Measurements from ENCODE around the gene SNAP23.
A peak's percentile ranks its signal among the peaks of the same experiment; 100 is the strongest.

The SNAP23 gene

GRCh38 chr15:42457445-42458442 is 37.7 kb upstream of the SNAP23 start:
- H3K4me1 ChIP-seq = no peaks in the 10 kb centered on the region
- TF ChIP-seq CTCF (IDR thresholded peaks at IDR 0.05) = no peak

GRCh38 chr15:42461261-42461660 is 34.2 kb upstream of the SNAP23 start:
- no peaks in the 10 kb centered on the region for H3K27me3 ChIP-seq (ENCODE audit: control insufficient read depth, insufficient read depth, low read length)
- H3K79me2 ChIP-seq = peaks cover 3% of the 10 kb centered on the region
- no peak overlapping the region for H3K4me2 ChIP-seq (ENCODE audit: low read length)
- no peak overlapping the region for H3K4me3 ChIP-seq (ENCODE audit: low read depth, low read length)
- TF ChIP-seq CTCF (IDR thresholded peaks at IDR 0.05) = no peak
- no peaks in the 10 kb centered on the region for H3K9me3 ChIP-seq (ENCODE audit: control insufficient read depth, low read length)
- H3K36me3 ChIP-seq (ENCODE audit: control insufficient read depth, insufficient read depth, low read length) = no peaks in the 10 kb centered on the region
- H3K9ac ChIP-seq = no peak overlapping the region
- H3K4me1 ChIP-seq = no peaks in the 10 kb centered on the region
- no peak overlapping the region for H2AFZ ChIP-seq
- no peak overlapping the region for H3K27ac ChIP-seq

More at GRCh38 chr15:42457445-42458442, 37.7 kb upstream of the SNAP23 start:
- Histone ChIP-seq H3K27me3 (ENCODE audit: control insufficient read depth, insufficient read depth, low read length) (no peaks in the 10 kb centered on the region), H3K4me2 (ENCODE audit: low read length) (peak overlapping the region; percentile 19), H3K27ac (peak overlapping the region; percentile 54), H3K36me3 (ENCODE audit: control insufficient read depth, insufficient read depth, low read length) (no peaks in the 10 kb centered on the region), H3K9ac (no peak overlapping the region), H3K4me3 (ENCODE audit: low read depth, low read length) (no peak overlapping the region), H3K9me3 (ENCODE audit: control insufficient read depth, low read length) (no peaks in the 10 kb centered on the region), H3K79me2 (peaks cover 3% of the 10 kb centered on the region), H2AFZ (peak overlapping the region; percentile 1)

- Histone ChIP-seq H3K27me3 (ENCODE audit: control insufficient read depth, insufficient read depth, low read length) (no peaks in the 10 kb centered on the region), H3K9me3 (ENCODE audit: control insufficient read depth, low read length) (no peaks in the 10 kb centered on the region), H3K27ac (no peak overlapping the region), H3K79me2 (peaks cover 3% of the 10 kb centered on the region), H3K36me3 (ENCODE audit: control insufficient read depth, insufficient read depth, low read length) (no peaks in the 10 kb centered on the region), H3K4me1 (no peaks in the 10 kb centered on the region), H3K4me2 (ENCODE audit: low read length) (no peak overlapping the region), H3K4me3 (ENCODE audit: low read depth, low read length) (no peak overlapping the region), H2AFZ (no peak overlapping the region), H3K9ac (no peak overlapping the region)
- TF ChIP-seq CTCF (IDR thresholded peaks at IDR 0.05) = no peak
Observed at GRCh38 chr15:42465520-42466259, 29.7 kb upstream of the SNAP23 start.

- Histone ChIP-seq H3K4me2 (ENCODE audit: low read length) (no peak overlapping the region), H3K9me3 (ENCODE audit: control insufficient read depth, low read length) (no peaks in the 10 kb centered on the region), H3K4me3 (ENCODE audit: low read depth, low read length) (no peak overlapping the region), H3K4me1 (no peaks in the 10 kb centered on the region), H3K27me3 (ENCODE audit: control insufficient read depth, insufficient read depth, low read length) (no peaks in the 10 kb centered on the region), H3K27ac (no peak overlapping the region), H3K9ac (no peak overlapping the region), H3K79me2 (no peaks in the 10 kb centered on the region), H3K36me3 (ENCODE audit: control insufficient read depth, insufficient read depth, low read length) (no peaks in the 10 kb centered on the region), H2AFZ (no peak overlapping the region)
- TF ChIP-seq CTCF (IDR thresholded peaks at IDR 0.05) = no peak
Observed at GRCh38 chr15:42471002-42471401, 24.4 kb upstream of the SNAP23 start.
